Activated naive CD4-positive, alpha-beta T cell (primary cell): ENCODE results near the gene LHPP.

ENCODE experiments used
- DNase-seq, 4 experiments: peaks; one replicate each; lab custom pipeline; 2025; lab: John Stamatoyannopoulos, UW

Gene LHPP

GRCh38 chr10:124496620-124497019, 35.0 kb downstream of the LHPP start:
- no peak for DNase-seq

- no peak for DNase-seq
Observed at GRCh38 chr10:124497196-124497881, 35.7 kb downstream of the LHPP start.

DNA sequence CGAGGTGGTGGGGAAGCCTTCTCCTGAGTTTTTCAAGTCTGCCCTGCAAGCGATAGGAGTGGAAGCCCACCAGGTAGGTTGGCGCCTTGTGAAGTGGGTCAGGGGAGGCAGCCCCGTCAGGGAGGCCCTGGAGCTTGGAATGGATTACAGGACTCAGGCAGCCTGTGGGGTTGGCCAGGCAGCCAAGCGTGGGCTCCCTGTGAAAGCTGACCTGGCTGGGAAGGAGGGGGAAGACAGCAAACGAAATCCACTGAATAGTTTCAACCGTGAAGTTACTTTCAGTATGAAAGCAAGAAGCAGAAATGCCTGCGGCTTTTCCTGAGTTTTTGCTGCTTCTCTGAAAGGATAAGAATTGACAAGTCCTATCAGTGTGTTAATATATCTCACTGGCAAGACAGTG, 36.4 kb downstream of the LHPP start:
- no peak for DNase-seq

GRCh38 chr10:124500757-124501156, 39.1 kb downstream of the LHPP start:
- DNase-seq: no peak

DNA sequence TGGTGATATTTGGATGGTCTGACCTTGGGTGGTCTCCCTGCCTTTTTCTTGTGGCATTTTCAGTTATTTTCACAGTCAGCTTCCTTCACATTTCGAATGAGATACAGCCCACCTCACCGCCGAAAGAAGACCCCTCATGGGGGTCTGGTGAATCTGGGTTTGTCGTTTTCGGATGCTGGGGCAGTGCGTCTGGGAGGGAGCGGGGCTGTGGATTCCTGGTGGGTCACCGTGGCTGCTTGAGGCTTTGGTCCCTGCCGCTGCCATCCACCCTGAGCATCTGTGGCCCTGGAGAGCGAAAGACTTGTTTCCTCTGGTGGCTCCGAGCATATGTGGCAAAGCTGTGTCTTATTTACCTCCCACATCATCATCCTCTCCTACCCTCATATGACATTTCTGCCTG, 43.1 kb downstream of the LHPP start:
- no peak for DNase-seq

DNA sequence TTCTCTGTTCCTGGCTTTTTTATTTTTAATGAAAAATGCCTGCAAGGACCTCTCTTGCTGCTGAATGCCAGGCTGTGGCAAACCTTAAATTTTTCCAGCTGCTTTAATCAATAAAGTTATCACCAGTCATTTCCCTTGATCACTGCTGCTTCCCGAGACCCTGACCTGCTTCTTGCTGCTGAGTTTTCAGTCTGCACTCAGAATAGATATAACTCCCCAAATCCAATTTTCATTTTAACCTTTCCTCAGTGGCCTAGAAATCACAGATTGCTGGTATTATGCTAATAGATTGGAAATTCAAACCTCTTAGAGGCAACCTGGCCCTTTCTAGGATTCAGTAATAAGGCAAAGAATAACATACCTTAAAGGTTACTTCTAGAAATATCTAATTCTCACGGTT, 43.7 kb downstream of the LHPP start:
- no peak for DNase-seq

DNA sequence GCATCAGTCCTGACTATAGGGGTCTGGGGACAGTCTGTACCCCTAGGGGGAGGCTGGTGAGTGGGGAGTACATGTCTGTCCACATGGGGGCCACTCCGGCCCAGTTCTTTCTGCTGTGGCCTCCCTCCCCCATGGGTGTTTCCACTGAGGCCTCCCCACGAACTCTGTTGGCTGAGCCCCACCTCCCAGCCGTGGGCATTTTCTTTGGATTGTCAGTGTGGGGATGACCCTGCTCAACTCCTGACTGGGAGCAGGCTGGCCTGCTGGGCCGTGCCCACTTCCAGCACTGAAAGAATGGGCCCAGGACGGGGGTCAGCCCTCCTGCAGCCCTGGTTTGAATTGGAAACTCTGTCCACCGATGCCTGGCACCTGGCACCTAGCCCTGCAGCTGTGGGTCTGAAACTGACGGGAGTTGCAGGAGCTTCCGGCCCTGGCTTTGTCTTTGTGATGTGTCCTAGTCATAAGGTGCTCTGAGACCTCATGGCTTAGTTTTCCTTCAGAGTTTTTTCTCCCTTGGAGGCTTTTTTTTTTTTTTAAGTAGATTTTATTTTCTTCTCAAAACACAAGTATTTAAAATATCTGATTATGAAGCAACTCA, 46.5 kb downstream of the LHPP start:
- no peak for DNase-seq

GRCh38 chr10:124508907-124509454, 47.4 kb downstream of the LHPP start:
- DNase-seq: no peak

DNA sequence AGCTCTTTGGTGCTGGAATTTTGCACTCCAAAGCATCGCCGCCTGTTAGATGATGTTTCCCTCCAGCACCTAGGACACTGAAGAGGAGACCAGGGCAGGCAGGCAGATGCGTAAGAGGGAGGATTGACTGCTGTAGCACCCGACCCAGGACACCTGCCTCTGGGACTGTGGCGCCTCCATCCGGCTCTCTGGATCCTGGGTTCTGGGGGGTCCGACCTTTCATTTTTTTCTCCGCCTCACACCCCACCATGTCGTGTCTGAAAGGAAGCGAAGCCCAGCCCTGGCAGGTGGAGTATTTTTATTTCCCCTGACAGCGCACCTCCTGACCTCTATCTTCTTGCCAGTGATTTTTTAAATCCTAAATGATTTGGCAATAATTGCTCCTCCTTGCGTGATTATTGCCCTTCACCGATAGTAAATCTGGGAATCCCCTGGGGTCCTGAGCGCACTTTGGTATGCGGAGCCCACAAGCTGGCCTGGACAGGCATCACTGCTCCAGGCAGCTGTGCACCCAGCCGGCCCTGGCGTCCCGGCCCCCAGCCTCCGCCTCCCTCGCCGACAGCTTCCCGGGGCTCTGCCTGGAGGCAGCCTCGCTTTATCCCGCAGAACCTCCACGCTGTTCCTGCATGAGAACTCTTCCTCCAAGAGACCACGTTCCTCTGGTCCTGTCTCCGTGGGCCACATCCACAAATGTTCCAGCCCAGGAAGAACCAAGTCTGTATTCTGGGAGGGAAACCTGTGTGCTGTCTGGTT, 48.4 kb downstream of the LHPP start:
- no peak for DNase-seq

GRCh38 chr10:124510759-124511158, 49.1 kb downstream of the LHPP start:
- DNase-seq: no peak

GRCh38 chr10:124511205-124512039, 49.8 kb downstream of the LHPP start:
- DNase-seq: no peak

- DNase-seq: no peak
Observed at GRCh38 chr10:124512040-124512428, 50.4 kb downstream of the LHPP start.

GRCh38 chr10:124512600-124512999, 51.0 kb downstream of the LHPP start:
- DNase-seq: no peak

GRCh38 chr10:124515244-124515970, 53.8 kb downstream of the LHPP start:
- no peak for DNase-seq

DNA sequence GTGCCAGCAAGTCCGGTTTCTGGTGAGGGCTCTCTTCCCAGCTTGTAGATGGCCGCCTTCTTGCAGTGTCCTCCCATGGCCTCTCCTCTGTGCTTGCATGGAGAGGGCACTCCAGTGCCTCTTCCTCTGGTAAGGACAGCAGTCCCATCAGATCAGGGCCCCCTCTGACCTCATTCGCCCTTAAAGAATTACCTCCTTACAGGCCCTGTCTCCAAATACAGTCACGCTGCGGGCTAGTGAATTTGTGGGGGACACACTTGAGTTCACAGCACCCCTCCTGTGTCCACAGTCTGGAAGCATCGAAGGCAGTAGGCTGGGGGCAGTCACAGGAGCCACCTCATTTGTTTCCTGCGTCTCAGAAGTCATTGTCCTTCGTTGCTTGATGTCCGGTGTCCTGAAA, 54.6 kb downstream of the LHPP start:
- no peak for DNase-seq

DNA sequence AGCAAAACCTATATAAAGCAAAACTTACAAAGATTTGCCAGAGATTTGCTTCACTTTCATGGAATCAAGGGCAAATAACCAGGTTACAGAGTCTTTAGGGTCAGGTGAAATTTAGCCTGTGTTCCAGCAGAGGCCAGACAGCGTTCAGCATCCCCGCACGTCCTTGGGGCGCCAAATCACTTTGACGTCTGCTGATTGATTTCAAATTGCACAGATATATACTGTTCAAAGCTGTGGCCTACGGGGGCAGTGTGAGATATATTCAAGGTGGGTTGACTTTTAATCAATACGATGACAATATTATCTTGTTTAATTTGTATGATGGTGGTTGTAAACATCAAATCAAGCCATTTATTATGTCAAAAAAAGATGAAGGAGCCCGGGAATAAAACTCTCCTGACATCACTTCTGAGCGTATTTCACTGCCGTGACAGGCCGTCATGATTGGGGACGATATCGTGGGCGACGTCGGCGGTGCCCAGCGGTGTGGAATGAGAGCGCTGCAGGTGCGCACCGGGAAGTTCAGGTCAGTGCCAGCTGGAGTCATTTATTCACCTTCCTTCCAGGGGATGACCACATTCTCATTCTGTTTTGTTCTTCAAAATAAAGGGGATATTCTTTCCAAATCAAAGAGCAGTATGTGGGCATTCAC, 55.2 kb downstream of the LHPP start:
- no peak for DNase-seq

GRCh38 chr10:124517461-124517860, 55.8 kb downstream of the LHPP start:
- no peak for DNase-seq

- DNase-seq: no peak
Observed at GRCh38 chr10:124517931-124518330, 56.3 kb downstream of the LHPP start.

DNA sequence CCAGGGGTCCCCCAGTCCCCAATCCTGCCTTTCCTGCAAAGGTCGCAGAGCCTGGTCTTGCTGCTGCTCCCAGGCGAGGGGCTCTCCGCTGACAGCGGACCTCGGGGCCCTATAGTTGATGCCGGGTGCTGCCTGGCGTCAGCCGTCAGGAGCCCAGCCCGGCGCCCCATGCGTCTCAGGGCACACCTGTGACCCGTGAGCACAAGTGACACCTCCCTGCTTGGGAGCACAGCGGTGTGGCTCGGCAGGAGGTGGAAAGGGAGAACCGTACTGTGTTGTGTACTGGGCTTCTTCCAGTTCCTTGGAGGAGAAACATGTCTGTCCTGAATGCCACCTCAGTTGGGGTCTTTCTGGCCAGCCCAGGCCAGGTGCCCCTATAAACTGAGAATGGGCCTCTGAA, 56.7 kb downstream of the LHPP start:
- DNase-seq: no peak

DNA sequence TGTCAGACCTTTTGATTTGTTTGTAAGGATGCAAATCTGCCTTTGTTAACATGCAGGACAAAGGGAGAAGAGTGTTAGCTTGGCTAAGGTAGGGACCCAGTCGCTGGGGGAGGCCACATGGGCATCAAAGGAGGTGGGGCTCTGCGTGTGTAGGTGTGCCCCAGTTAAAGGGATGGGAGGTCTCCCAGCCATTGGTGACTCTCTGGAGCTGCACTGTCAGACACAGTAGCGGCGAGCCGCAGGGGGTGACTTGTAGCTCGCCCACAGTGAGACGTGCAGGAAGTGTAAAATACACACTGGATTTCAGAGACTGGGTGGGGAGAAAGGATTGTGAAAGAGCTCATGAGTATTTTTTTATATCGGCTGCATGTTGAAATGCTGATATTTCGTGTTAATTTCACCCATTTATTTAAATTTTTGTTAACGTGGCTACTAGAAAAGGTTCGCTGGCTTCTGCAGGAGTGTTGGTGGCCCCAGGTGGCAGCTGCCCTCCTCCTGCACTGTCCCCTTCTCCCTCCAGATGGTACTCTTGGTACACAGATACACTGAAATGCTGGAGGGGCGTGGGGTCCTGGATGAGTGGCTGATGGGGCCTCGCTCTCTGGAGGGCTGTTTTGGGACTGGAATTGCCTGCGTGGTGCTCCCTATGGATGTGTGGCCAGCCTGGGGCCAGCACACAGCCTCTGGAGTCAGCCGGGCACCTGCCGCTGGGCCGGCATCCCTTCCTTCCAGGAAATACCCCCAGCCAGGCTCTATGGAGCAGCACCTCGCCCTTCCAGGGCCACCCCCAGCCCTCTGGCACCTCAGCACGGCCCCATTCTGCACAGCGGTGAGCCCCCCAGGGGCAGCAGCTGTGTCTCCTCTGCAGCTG, 59.2 kb downstream of the LHPP start:
- no peak for DNase-seq
